Measurements from ENCODE around the gene CCR6.

DNA sequence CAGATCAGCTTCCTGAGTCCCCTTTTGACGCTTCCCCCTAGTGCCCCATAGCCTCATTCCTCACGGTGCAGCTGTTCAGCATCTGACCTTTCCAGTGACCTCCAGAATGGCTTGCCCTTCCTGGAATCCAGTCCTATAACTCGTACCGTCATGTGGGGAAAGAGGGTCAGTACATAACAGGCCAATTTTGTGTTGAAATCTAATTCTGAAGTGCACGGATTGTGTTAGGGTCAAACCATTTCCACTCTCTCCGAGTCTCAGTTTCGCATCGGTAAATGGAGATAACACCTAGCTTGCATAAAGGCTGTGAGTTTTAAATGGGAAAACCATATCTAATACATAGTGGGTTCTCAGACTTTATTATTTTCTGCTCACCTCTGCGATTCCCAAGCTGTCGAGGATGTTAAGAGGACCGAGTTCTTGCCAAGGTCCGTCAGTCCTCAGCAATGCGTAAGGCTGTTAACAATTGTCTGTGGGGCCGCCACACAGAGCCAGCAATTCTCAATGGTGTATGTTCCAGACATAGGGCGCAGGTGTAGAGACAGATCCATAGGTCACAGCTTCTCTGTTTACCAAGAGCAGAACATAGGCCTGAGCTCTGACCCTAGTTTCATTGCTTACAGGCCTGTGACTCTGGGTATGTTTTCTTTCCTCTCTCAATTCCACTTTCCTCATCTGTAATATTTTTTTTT lies 45.5 kb upstream of the CCR6 start:
- TF ChIP-seq, protein P1, sequence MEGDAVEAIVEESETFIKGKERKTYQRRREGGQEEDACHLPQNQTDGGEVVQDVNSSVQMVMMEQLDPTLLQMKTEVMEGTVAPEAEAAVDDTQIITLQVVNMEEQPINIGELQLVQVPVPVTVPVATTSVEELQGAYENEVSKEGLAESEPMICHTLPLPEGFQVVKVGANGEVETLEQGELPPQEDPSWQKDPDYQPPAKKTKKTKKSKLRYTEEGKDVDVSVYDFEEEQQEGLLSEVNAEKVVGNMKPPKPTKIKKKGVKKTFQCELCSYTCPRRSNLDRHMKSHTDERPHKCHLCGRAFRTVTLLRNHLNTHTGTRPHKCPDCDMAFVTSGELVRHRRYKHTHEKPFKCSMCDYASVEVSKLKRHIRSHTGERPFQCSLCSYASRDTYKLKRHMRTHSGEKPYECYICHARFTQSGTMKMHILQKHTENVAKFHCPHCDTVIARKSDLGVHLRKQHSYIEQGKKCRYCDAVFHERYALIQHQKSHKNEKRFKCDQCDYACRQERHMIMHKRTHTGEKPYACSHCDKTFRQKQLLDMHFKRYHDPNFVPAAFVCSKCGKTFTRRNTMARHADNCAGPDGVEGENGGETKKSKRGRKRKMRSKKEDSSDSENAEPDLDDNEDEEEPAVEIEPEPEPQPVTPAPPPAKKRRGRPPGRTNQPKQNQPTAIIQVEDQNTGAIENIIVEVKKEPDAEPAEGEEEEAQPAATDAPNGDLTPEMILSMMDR (IDR thresholded peaks at IDR 0.05; ENCODE audit: low read depth, low read length) = no peak
- TF ChIP-seq, protein P2, sequence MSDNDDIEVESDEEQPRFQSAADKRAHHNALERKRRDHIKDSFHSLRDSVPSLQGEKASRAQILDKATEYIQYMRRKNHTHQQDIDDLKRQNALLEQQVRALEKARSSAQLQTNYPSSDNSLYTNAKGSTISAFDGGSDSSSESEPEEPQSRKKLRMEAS (IDR thresholded peaks at IDR 0.05; ENCODE audit: low read depth, low read length) = no peak
- no peak for TF ChIP-seq POLR2A (IDR thresholded peaks at IDR 0.05; ENCODE audit: extremely low read depth, insufficient read length)
